ENCODE data around the gene ALDH3A2. TPM values are rescaled to one million over a fixed set of nuclear protein-coding genes. Genes with fewer than 3 reads are reported as not detected.
A peak's percentile ranks its signal among the peaks of the same experiment; 100 is the strongest.

Gene ALDH3A2
- total and polyA plus RNA-seq, 4 donors = 63.3 to 165 (median 80.4) TPM

DNA sequence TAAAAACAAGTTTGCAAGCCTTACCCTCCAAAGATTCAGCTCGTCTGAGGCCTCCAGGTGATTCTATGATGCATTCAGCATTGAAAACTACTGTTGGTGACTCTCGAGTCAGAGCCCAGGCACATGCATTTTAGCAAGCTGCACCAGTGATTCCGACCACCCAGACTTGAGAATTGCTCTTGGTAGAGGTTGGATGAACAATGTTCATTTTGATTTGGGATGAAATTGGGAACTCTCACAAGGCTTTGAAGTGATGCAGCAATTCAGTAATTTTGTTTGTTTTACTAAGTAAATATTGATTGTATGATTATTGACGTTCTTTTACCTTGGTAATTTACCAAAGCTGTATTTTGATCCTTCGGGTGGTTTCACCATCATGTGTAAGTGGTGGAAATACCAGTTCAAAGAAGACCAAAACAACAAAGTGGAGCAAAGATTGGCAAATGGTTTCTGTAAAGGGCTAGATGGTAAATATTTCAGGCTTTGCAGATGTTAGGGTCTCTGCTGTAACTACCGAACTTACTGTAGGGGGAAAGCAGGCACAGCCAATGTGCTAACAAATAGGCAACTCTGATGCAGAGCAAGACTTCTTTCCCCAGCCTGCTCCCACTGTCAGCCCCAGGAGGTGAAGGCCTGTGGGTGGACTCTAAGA, 11.8 kb downstream of the ALDH3A2 start:
- Histone ChIP-seq H3K27me3 (ENCODE audit: control insufficient read depth in 4 of 4, insufficient read depth in 4 of 4, low read length in 3 of 4) (no peaks in the 10 kb centered on the region), H3K27ac (ENCODE audit: low read depth in 1 of 2, low read length in 2 of 2) (peak overlapping the region; percentile 70 to 82), H3K4me1 (ENCODE audit: control insufficient read depth in 4 of 4, insufficient read depth in 4 of 4, low read length in 3 of 4) (peaks cover 9 to 74% (median 57%) of the 10 kb centered on the region in 4 donors), H3K36me3 (ENCODE audit: control insufficient read depth in 4 of 4, insufficient read depth in 3 of 4, low read depth in 1 of 4, low read length in 3 of 4) (peaks cover 4 to 39% (median 23%) of the 10 kb centered on the region in 4 donors), H3K9me3 (ENCODE audit: control insufficient read depth in 4 of 4, low read length in 3 of 4) (no peaks in the 10 kb centered on the region), H3K4me3 (ENCODE audit: low read depth in 1 of 3, low read length in 3 of 3) (no peak overlapping the region), H3K9ac (ENCODE audit: low read depth in 1 of 2, low read length in 2 of 2) (peak overlapping the region in 1 of 2 donors; percentile 7)
- TF ChIP-seq FOXA2 (IDR thresholded peaks at IDR 0.05) = peak; percentile 94
- TF ChIP-seq, protein P1, sequence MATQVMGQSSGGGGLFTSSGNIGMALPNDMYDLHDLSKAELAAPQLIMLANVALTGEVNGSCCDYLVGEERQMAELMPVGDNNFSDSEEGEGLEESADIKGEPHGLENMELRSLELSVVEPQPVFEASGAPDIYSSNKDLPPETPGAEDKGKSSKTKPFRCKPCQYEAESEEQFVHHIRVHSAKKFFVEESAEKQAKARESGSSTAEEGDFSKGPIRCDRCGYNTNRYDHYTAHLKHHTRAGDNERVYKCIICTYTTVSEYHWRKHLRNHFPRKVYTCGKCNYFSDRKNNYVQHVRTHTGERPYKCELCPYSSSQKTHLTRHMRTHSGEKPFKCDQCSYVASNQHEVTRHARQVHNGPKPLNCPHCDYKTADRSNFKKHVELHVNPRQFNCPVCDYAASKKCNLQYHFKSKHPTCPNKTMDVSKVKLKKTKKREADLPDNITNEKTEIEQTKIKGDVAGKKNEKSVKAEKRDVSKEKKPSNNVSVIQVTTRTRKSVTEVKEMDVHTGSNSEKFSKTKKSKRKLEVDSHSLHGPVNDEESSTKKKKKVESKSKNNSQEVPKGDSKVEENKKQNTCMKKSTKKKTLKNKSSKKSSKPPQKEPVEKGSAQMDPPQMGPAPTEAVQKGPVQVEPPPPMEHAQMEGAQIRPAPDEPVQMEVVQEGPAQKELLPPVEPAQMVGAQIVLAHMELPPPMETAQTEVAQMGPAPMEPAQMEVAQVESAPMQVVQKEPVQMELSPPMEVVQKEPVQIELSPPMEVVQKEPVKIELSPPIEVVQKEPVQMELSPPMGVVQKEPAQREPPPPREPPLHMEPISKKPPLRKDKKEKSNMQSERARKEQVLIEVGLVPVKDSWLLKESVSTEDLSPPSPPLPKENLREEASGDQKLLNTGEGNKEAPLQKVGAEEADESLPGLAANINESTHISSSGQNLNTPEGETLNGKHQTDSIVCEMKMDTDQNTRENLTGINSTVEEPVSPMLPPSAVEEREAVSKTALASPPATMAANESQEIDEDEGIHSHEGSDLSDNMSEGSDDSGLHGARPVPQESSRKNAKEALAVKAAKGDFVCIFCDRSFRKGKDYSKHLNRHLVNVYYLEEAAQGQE (IDR thresholded peaks at IDR 0.05) = peak; percentile 31
- peak; percentile 33 for TF ChIP-seq HNF4G (IDR thresholded peaks at IDR 0.05)
- peak; percentile 71 to 84 for TF ChIP-seq RXRA (IDR thresholded peaks at IDR 0.05)
- TF ChIP-seq FOXA1 (IDR thresholded peaks at IDR 0.05) = peak; percentile 73
- peak; percentile 87 to 90 for TF ChIP-seq HNF4A (conservative IDR thresholded peaks at IDR 0.05)
- TF ChIP-seq JUND (IDR thresholded peaks at IDR 0.05) = peak in 1 of 2 donors; percentile 79
- peak; percentile 56 for TF ChIP-seq SP1 (IDR thresholded peaks at IDR 0.05)
- TF ChIP-seq YY1 (IDR thresholded peaks at IDR 0.05) = peak; percentile 79
- TF ChIP-seq, protein P2, sequence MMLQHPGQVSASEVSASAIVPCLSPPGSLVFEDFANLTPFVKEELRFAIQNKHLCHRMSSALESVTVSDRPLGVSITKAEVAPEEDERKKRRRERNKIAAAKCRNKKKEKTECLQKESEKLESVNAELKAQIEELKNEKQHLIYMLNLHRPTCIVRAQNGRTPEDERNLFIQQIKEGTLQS (IDR thresholded peaks at IDR 0.05) = no peak
- TF ChIP-seq, protein P3, sequence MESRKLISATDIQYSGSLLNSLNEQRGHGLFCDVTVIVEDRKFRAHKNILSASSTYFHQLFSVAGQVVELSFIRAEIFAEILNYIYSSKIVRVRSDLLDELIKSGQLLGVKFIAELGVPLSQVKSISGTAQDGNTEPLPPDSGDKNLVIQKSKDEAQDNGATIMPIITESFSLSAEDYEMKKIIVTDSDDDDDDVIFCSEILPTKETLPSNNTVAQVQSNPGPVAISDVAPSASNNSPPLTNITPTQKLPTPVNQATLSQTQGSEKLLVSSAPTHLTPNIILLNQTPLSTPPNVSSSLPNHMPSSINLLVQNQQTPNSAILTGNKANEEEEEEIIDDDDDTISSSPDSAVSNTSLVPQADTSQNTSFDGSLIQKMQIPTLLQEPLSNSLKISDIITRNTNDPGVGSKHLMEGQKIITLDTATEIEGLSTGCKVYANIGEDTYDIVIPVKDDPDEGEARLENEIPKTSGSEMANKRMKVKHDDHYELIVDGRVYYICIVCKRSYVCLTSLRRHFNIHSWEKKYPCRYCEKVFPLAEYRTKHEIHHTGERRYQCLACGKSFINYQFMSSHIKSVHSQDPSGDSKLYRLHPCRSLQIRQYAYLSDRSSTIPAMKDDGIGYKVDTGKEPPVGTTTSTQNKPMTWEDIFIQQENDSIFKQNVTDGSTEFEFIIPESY (IDR thresholded peaks at IDR 0.05) = peak; percentile 73
- TF ChIP-seq TAF1 (conservative IDR thresholded peaks at IDR 0.05) = no peak
- TF ChIP-seq, protein P4, sequence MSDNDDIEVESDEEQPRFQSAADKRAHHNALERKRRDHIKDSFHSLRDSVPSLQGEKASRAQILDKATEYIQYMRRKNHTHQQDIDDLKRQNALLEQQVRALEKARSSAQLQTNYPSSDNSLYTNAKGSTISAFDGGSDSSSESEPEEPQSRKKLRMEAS (IDR thresholded peaks at IDR 0.05) = peak; percentile 42
- TF ChIP-seq, protein P5, sequence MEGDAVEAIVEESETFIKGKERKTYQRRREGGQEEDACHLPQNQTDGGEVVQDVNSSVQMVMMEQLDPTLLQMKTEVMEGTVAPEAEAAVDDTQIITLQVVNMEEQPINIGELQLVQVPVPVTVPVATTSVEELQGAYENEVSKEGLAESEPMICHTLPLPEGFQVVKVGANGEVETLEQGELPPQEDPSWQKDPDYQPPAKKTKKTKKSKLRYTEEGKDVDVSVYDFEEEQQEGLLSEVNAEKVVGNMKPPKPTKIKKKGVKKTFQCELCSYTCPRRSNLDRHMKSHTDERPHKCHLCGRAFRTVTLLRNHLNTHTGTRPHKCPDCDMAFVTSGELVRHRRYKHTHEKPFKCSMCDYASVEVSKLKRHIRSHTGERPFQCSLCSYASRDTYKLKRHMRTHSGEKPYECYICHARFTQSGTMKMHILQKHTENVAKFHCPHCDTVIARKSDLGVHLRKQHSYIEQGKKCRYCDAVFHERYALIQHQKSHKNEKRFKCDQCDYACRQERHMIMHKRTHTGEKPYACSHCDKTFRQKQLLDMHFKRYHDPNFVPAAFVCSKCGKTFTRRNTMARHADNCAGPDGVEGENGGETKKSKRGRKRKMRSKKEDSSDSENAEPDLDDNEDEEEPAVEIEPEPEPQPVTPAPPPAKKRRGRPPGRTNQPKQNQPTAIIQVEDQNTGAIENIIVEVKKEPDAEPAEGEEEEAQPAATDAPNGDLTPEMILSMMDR (IDR thresholded peaks at IDR 0.05; ENCODE audit: low read depth, low read length, missing input control) = no peak
- no peak for TF ChIP-seq NR2F2 (IDR thresholded peaks at IDR 0.05)
- TF ChIP-seq RAD21 (IDR thresholded peaks at IDR 0.05) = peak; percentile 28 to 36
- TF ChIP-seq GABPA (IDR thresholded peaks at IDR 0.05 in 1 of 2, conservative IDR thresholded peaks at IDR 0.05 in 1 of 2) = no peak
- peak in 1 of 2 donors; percentile 58 for TF ChIP-seq EGR1 (IDR thresholded peaks at IDR 0.05; ENCODE audit: low read depth in 2 of 2)
- WGBS = 31% methylated on average over 6 of the region's 6 CpGs
- DNase-seq (ENCODE audit: low spot score) = no peak

Measured in liver (tissue), 9 donors.